Inflammatory macrophage treated with lipopolysaccharide for 4 hours (primary cell): ENCODE data around the gene LHCGR.
"Not testable (repeated sequence)": the region's sequence is repeated elsewhere in the genome, so short reads cannot be mapped to it uniquely, and the experiment has no call there.

Experiments used
- DNase-seq: peaks from one replicate; pipeline ENCODE4 v3.0.0-alpha.2; 2020

The LHCGR gene

DNA sequence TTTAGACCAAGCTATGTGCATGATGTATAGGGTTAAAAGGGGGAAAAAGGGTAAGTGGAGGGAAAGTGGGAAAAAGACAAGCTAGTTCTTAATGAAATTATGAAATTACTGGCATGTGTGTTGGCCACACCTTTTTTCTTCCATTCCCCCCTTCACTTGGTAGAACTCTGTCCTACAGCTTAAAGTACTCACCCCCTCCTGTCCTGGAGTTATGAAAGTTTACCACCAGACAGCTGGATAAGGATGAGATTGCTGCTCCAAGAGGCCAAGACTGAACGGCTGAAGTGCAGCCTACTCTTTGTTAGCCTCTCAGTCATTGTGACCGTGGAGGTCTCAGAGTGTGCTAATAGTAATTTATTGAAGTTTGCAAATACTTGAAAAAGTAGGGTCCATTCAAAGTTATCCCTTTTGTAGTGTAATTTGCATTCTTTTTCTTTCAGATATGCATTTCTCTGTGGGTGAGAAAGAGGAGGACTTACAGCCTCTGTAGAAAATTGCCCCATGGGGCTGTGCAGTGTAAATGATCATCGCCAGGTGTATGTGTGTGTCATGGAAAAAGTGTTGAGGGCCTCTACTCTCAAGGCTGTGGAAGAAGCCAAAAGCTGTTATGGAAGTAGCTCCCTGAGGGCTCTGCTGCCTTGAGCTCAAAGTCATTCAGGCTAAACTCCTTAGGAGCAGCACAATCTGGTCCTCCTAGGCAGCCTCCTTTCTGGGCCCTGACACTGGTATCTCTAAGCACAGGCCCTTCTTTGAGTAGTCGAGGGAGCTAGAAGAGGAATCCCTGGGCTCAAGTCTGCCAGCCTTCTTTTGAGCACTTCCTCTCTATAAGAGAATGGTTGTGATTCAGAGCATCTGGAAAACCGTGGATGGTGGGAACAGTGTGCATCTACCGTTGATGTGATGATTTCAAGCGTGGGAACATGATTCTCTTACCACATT, 46.2 kb downstream of the LHCGR start:
- no peak for DNase-seq

DNA sequence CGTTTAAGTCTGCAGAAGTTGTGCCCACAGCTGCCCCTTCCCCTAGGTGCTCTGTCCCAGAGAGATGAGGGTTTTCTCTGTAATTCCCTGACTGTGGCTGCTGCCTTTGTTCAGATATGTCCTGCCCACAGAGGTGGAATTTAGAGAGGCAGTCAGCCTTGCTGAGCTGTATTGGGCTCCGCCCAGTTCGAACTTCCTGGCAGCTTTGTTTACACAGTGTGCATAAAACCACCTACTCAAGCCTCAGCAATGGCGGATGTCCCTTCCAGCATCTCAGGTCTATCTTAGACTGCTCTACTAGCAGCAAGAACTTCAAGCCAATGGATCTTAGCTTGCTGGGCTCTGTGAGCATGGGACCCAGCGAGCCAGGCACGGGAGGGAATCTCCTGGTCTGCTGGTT, 48.1 kb downstream of the LHCGR start:
- no peak for DNase-seq

DNA sequence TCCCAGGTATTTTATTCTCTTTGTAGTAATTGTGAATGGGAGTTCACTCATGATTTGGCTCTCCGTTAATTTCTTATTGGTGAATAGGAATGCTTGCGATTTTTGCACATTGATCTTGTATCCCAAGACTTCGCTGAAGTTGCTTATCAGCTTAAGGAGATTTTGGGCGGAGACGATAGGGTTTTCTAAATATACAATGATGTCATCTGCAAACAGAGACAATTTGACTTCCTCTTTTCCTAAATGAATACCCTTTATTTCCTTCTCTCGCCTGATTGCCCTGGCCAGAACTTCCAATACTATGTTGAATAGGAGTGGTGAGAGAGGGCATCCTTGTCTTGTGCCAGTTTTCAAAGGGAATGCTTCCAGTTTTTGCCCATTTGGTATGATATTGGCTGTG, 51.9 kb downstream of the LHCGR start:
- not testable (repeated sequence) for DNase-seq

DNA sequence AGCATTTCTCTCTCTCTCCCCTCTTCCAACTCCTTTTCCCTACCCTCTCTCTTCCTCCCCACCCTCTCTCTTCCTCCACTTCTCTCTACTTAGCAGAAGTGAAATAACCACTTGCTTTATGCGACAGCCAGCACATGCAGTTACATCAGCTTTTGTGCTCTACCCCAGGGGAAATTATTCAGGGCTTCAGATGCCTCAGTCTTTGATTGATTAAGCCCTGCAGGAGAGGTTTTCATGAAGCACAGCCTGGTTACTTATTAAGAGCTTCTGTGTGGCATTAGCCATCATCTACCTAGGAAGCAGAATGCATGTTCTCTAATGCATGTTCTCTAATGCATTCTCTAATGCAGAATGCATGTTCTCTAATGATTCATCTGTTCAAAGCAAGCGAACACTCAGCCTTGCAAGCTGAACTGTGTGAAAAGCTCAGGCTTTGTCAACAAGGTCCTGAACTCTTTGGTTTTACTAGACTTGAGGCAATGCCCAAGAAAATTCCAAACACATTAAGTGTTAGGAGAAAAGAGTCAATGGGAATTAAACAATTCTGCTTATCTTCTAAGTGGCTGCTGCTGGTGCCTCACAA, 56.1 kb downstream of the LHCGR start:
- DNase-seq: no peak

- DNase-seq: no peak
Observed at GRCh38 chr2:48696881-48697280, 58.6 kb downstream of the LHCGR start.

- DNase-seq: no peak
Observed at GRCh38 chr2:48695991-48696390, 59.5 kb downstream of the LHCGR start.

- no peak for DNase-seq
Observed at GRCh38 chr2:48694149-48694548, 61.4 kb downstream of the LHCGR start.

- no peak for DNase-seq
Observed at GRCh38 chr2:48693645-48694044, 61.9 kb downstream of the LHCGR start.

DNA sequence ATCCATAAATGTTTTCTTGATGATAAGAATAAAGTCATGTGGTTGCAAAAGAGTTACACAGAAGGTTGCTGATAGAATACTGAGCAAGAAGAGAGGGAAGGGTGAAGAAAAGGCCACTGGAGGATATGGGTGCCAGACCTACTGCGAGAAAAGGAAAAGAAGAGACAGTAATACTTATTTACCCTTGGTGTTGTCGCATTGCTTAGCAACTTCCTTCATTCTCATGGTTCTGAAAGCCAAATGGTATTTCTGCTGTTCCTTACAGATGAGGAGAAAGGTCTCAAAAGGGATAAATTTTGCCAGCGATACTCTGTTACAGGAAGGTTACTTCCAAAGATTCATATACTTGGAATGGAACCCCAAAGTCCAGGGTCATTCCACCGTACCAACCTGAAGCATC, 62.5 kb downstream of the LHCGR start:
- DNase-seq: no peak

DNA sequence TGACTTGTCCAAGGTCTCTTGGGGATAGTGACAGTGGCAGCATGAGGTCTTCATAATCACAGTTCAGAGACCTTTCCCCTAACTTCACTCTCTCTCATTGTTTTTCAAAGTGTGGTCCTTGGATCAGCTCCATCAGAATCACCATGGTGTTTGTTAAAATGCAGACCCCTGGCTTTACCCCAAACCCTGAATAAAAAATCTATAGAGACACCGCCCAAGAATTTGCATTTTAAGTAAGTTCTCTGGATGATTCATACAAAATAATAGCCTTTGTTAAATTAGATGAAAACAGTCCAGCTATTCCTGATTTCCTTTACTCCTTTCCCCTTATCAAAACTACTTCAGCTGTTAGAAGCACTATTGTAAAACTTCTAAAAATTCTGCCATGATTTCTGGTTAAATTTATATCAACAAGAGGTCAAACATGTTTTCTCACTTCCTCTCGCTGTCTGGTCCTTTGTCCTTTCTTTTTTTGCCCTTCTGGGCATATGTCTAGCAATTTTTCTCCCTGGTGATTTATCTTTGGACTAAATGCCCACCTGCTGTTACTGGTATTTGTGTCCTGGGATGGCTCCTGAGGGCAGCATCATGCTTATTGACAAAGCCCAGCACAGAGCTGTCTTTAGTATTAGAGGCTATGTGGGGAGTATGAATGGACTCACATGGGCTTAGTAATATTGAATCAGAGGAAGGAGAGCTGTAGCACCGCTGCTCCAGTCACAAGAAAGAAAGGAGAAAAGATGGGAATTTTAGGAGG, 63.4 kb downstream of the LHCGR start:
- DNase-seq: no peak

- DNase-seq: peak; percentile 0
Observed at GRCh38 chr2:48685126-48685525, 70.4 kb downstream of the LHCGR start.

GRCh38 chr2:48677450-48677849, 78.1 kb downstream of the LHCGR start:
- no peak for DNase-seq

GRCh38 chr2:48674933-48675332, 80.6 kb downstream of the LHCGR start:
- DNase-seq: no peak

DNA sequence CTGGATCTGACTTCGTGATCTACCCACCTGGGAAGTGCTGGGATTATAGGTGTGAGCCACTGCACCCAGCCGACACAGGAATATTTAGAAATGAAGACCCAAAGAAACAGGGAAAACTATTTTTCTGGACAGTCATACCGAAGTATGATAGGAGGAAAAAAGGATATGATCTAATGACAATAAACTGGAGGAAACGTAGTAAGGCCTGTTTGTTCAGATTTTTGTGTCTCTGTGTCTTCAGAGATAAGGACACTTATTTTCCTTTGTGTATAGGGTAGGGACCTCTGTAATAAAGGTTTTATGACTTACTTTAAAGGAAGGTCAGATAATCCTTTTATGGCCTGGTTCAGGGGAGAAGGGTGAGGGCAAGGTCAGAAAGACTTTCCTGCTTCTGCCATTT, 81.9 kb downstream of the LHCGR start:
- no peak for DNase-seq

GRCh38 chr2:48668992-48669391, 86.5 kb downstream of the LHCGR start:
- DNase-seq: no peak

GRCh38 chr2:48651158-48651790, 104.2 kb downstream of the LHCGR start:
- DNase-seq: no peak

DNA sequence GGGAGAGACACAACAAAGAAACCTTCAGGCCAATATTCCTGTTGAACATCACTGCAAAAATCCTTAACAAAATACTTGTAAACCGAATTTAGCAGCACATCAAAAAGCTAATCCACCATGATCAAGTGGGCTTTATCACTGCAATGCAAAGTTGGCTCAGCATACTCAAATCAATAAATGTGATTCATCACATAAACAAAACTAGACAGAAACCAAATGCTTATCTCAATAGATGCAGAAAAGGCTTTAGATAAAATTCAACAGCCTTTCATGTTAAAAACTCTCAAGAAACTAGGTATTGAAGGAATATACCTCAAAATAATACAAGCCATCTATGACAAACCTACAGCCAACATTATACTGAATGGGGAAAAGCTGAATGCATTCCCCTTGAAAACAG, 117.3 kb downstream of the LHCGR start:
- no peak for DNase-seq
